HCT116 (cell line): ENCODE results near the gene FTCDNL1. TPM values are rescaled to one million over a fixed set of nuclear protein-coding genes. Genes with fewer than 3 reads are reported as not detected.

Experiments used
- ATAC-seq: fragments of 200-7000 bp; cut with Tn5 transposase; 2 replicates; pipeline ENCODE4 v1.9.1; 2020; ENCODE audit warnings: mild to moderate bottlenecking, moderate library complexity
- BruUV-seq: library from RNA; stranded (reverse); fragments of 400-500 nt; replicated peaks from 2 replicates; lab custom pipeline; 2021; lab: Mats Ljungman, UMichigan
- CTCF ChIA-PET: fragments of 300-600 bp; sonication (Branson Sonifier 250); formaldehyde crosslinking; loops from one replicate; lab custom pipeline; 2021; ENCODE audit warnings: antibody characterized with exemption; lab: Charles Lee
- POLR2A ChIA-PET: fragments of 300-600, 350-600 bp; sonication (Branson Sonifier 250); formaldehyde crosslinking; loops from one replicate; lab custom pipeline; 2021; ENCODE audit warnings: antibody characterized with exemption; lab: Charles Lee
- RAD21 ChIA-PET, 2 experiments: fragments of 300-600 bp; sonication (Branson Sonifier 250); formaldehyde crosslinking; loops; one replicate each; lab custom pipeline; 2023; ENCODE audit warnings: low total read pairs in 2 of 2; ENCODE audit not compliant: uncharacterized antibody in 2 of 2, unreplicated experiment in 2 of 2, low non-redundant PET in 1 of 2; lab: Charles Lee
- DNase-seq: peaks from one replicate; pipeline ENCODE4 v3.0.0-alpha.2; 2010; ENCODE audit warnings: low read depth, low spot score
- H2AFZ ChIP-seq: fragments of 200-600 bp; shearing (Covaris generic), sonication (generic); 2 replicates; pipeline ENCODE4 v1.6.1; 2017; ENCODE audit warnings: low read depth, mixed run types, mixed read lengths, antibody characterized with exemption, low read length; ENCODE audit not compliant: poor library complexity, severe bottlenecking
- H3K27ac ChIP-seq: 2 replicates; pipeline ENCODE4 v1.5.1; 2012; ENCODE audit warnings: low read depth, low read length
- H3K27me3 ChIP-seq: fragments of 200-600 bp; sonication (generic); 2 replicates; pipeline ENCODE4 v1.6.1; 2016; ENCODE audit warnings: mixed run types, low read length, mixed read lengths; ENCODE audit not compliant: insufficient read depth
- H3K36me3 ChIP-seq, 2 experiments: fragments of 200-500 bp in 1 of 2; fragments of 200-600 bp in 1 of 2; sonication (Bioruptor generic) in 1 of 2; sonication (generic) in 1 of 2; 2 replicates each; pipeline versions ENCODE4 v1.5.1 to v1.6.1; 2014 to 2016; ENCODE audit warnings: low read length in 2 of 2, inconsistent platforms in 1 of 2, mixed read lengths in 1 of 2, mixed run types in 1 of 2; ENCODE audit not compliant: insufficient read depth in 2 of 2, control insufficient read depth in 1 of 2
- H3K4me1 ChIP-seq, 2 experiments: fragments of 200-600 bp in 1 of 2; sonication (generic) in 1 of 2; 2 replicates each; pipeline versions ENCODE4 v1.5.1 to v1.6.1; 2012 to 2017; ENCODE audit warnings: low read length in 2 of 2, inconsistent platforms in 1 of 2, mild to moderate bottlenecking in 1 of 2, mixed read lengths in 1 of 2, mixed run types in 1 of 2, moderate library complexity in 1 of 2; ENCODE audit not compliant: insufficient read depth in 2 of 2, control insufficient read depth in 1 of 2
- H3K4me2 ChIP-seq: fragments of 200-600 bp; sonication (generic); 2 replicates; pipeline ENCODE4 v1.6.1; 2017; ENCODE audit warnings: mixed run types, low read length, mixed read lengths
- H3K4me3 ChIP-seq, 2 experiments: fragments of 200-600 bp in 1 of 2; sonication (generic) in 1 of 2; replicated peaks in 1 of 2; 2 replicates each; pipeline ENCODE4 v1.5.1; 2011 to 2016; ENCODE audit warnings: low read length in 2 of 2, control low read depth in 1 of 2, low read depth in 1 of 2, mild to moderate bottlenecking in 1 of 2, mixed read lengths in 1 of 2, mixed run types in 1 of 2
- H3K79me2 ChIP-seq: fragments of 200-600 bp; sonication (generic); 2 replicates; pipeline ENCODE4 v1.6.1; 2017; ENCODE audit warnings: mild to moderate bottlenecking, mixed run types, low read length, moderate library complexity, mixed read lengths; ENCODE audit not compliant: insufficient read depth
- H3K9ac ChIP-seq: fragments of 200-600 bp; sonication (generic); 2 replicates; pipeline ENCODE4 v1.6.1; 2016; ENCODE audit warnings: low read length, mixed read lengths
- H3K9me2 ChIP-seq: fragments of 200-600 bp; sonication (generic), shearing (Covaris generic); 2 replicates; pipeline ENCODE4 v1.6.1; 2017; ENCODE audit warnings: mixed run types, mild to moderate bottlenecking, moderate library complexity; ENCODE audit not compliant: insufficient read depth
- H3K9me3 ChIP-seq, 2 experiments: fragments of 200-500 bp in 1 of 2; fragments of 200-600 bp in 1 of 2; sonication (Bioruptor generic) in 1 of 2; sonication (generic) in 1 of 2; 2 replicates each; pipeline ENCODE4 v1.6.1; 2014 to 2017; ENCODE audit warnings: low read length in 2 of 2, mixed read lengths in 2 of 2, inconsistent platforms in 1 of 2, low read depth in 1 of 2, mild to moderate bottlenecking in 1 of 2, mixed run types in 1 of 2, moderate library complexity in 1 of 2; ENCODE audit not compliant: control insufficient read depth in 1 of 2, insufficient read depth in 1 of 2
- H4K20me1 ChIP-seq: fragments of 200-600 bp; sonication (generic), shearing (Covaris generic); 2 replicates; pipeline ENCODE4 v1.6.1; 2017; ENCODE audit warnings: mixed run types, mild to moderate bottlenecking, moderate library complexity; ENCODE audit not compliant: insufficient read depth
- CBX3 ChIP-seq: IDR thresholded peaks from 2 replicates; pipeline ENCODE4 v1.6.1; 2012; ENCODE audit warnings: low read depth
- CEBPB ChIP-seq: IDR thresholded peaks from 2 replicates; pipeline ENCODE4 v1.6.1; 2012; ENCODE audit warnings: low read depth
- EGR1 ChIP-seq: IDR thresholded peaks from 2 replicates; pipeline ENCODE4 v1.6.1; 2012; ENCODE audit warnings: low read depth
- ELF1 ChIP-seq: IDR thresholded peaks from 2 replicates; pipeline ENCODE4 v1.6.1; 2012; ENCODE audit warnings: low read depth, borderline replicate concordance
- EZH2 ChIP-seq: fragments of 200-600 bp; sonication (generic); IDR thresholded peaks from 2 replicates; pipeline ENCODE4 v1.6.1; 2017; ENCODE audit warnings: antibody characterized with exemption, mixed run types
- JUND ChIP-seq: IDR thresholded peaks from 2 replicates; pipeline ENCODE4 v1.6.1; 2012
- POLR2AphosphoS5 ChIP-seq: IDR thresholded peaks from 2 replicates; pipeline ENCODE4 v1.6.1; 2011; ENCODE audit warnings: mild to moderate bottlenecking, low read depth, low read length, moderate library complexity
- RAD21 ChIP-seq: IDR thresholded peaks from 2 replicates; pipeline ENCODE4 v1.6.1; 2012; ENCODE audit warnings: low read depth, mild to moderate bottlenecking
- SIN3A ChIP-seq: IDR thresholded peaks from 2 replicates; pipeline ENCODE4 v1.6.1; 2012; ENCODE audit warnings: low read depth
- SP1 ChIP-seq: IDR thresholded peaks from 2 replicates; pipeline ENCODE4 v1.6.1; 2012; ENCODE audit warnings: low read depth
- SRF ChIP-seq: IDR thresholded peaks from 2 replicates; pipeline ENCODE4 v1.6.1; 2012; ENCODE audit warnings: low read depth
- TCF7L2 ChIP-seq: IDR thresholded peaks from 2 replicates; pipeline ENCODE4 v1.7.0; 2011; ENCODE audit warnings: borderline replicate concordance, inconsistent platforms; ENCODE audit not compliant: insufficient read depth, insufficient read length; ENCODE audit errors: extremely low read depth
- YY1 ChIP-seq: IDR thresholded peaks from 2 replicates; pipeline ENCODE4 v1.6.1; 2011; ENCODE audit warnings: low read length, low read depth, moderate library complexity, mild to moderate bottlenecking; ENCODE audit not compliant: insufficient replicate concordance; ENCODE audit errors: extremely low read depth
- ZFX ChIP-seq: fragments of 450-650 bp; IDR thresholded peaks from 2 replicates; pipeline ENCODE4 v1.6.1; 2017
- intact Hi-C: fragments of 100-400 bp; cut with micrococcal nuclease; formaldehyde crosslinking; loops from 2 replicates; pipeline ENCODE4 v1.10.0; 2022
- total RNA-seq: library from RNA; stranded (reverse); gene quantifications from one replicate; pipeline ENCODE4 v1.2.1, GENCODE V29; 2021; ENCODE audit not compliant: unreplicated experiment
- TF ChIP-seq, protein P1 (sequence below): IDR thresholded peaks from 2 replicates; pipeline ENCODE4 v1.6.1; 2011; ENCODE audit warnings: mild to moderate bottlenecking, low read length, moderate library complexity; ENCODE audit not compliant: insufficient replicate concordance; ENCODE audit errors: extremely low read depth
- TF ChIP-seq, protein P2 (sequence below): IDR thresholded peaks from 2 replicates; pipeline ENCODE4 v1.6.1; 2012
- TF ChIP-seq, protein P3 (sequence below): IDR thresholded peaks from 2 replicates; pipeline ENCODE4 v1.6.1; 2012
- TF ChIP-seq, protein P4 (sequence below): IDR thresholded peaks from 2 replicates; pipeline ENCODE4 v1.6.1; 2012; ENCODE audit warnings: low read depth

The FTCDNL1 gene
- total RNA-seq, 1 experiment from 2014 or later = 2.6 TPM

DNA sequence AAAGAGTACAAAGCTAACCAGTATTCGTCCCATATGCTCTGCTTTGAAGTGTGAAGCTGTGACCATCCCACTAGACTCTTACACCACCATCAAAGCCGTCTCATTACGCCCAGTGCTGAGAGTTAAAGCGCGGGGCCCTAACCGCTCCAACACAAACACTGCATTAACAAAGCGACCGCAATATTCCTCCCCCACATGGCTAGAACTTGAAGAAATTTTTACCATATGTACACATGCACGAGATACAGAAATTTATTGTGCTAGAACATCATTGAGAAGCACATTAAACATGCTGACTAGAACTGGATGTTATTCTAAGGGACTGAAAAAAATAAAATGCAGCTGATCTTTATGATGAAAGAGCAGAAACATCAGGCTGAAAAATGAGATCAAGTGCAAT, 20.5 kb downstream of the FTCDNL1 start:
- Histone ChIP-seq H3K4me2 (no peak overlapping the region), H3K4me3 (no peak overlapping the region), H3K36me3 (no peaks in the 10 kb centered on the region), H3K4me1 (no peaks in the 10 kb centered on the region), H3K27me3 (no peaks in the 10 kb centered on the region), H3K9me2 (no peaks in the 10 kb centered on the region), H2AFZ (no peak overlapping the region), H3K9me3 (no peaks in the 10 kb centered on the region), H4K20me1 (no peaks in the 10 kb centered on the region), H3K79me2 (no peaks in the 10 kb centered on the region), H3K9ac (no peak overlapping the region), H3K27ac (no peak overlapping the region)
- POLR2A ChIA-PET = no interaction called here
- CTCF ChIA-PET = no interaction called here
- ATAC-seq (no peak), DNase-seq (no peak)
- intact Hi-C loops = no loop called here
- TF ChIP-seq CBX3 (no peak), SRF (no peak), POLR2AphosphoS5 (no peak), CEBPB (no peak), JUND (no peak), ELF1 (no peak), SP1 (no peak), TCF7L2 (no peak), RAD21 (no peak), EGR1 (no peak), YY1 (no peak), ZFX (no peak), SIN3A (no peak), EZH2 (no peak)
- TF ChIP-seq, protein P1, sequence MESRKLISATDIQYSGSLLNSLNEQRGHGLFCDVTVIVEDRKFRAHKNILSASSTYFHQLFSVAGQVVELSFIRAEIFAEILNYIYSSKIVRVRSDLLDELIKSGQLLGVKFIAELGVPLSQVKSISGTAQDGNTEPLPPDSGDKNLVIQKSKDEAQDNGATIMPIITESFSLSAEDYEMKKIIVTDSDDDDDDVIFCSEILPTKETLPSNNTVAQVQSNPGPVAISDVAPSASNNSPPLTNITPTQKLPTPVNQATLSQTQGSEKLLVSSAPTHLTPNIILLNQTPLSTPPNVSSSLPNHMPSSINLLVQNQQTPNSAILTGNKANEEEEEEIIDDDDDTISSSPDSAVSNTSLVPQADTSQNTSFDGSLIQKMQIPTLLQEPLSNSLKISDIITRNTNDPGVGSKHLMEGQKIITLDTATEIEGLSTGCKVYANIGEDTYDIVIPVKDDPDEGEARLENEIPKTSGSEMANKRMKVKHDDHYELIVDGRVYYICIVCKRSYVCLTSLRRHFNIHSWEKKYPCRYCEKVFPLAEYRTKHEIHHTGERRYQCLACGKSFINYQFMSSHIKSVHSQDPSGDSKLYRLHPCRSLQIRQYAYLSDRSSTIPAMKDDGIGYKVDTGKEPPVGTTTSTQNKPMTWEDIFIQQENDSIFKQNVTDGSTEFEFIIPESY = no peak
- TF ChIP-seq, protein P2, sequence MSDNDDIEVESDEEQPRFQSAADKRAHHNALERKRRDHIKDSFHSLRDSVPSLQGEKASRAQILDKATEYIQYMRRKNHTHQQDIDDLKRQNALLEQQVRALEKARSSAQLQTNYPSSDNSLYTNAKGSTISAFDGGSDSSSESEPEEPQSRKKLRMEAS = no peak
- TF ChIP-seq, protein P3, sequence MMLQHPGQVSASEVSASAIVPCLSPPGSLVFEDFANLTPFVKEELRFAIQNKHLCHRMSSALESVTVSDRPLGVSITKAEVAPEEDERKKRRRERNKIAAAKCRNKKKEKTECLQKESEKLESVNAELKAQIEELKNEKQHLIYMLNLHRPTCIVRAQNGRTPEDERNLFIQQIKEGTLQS = no peak
- TF ChIP-seq, protein P4, sequence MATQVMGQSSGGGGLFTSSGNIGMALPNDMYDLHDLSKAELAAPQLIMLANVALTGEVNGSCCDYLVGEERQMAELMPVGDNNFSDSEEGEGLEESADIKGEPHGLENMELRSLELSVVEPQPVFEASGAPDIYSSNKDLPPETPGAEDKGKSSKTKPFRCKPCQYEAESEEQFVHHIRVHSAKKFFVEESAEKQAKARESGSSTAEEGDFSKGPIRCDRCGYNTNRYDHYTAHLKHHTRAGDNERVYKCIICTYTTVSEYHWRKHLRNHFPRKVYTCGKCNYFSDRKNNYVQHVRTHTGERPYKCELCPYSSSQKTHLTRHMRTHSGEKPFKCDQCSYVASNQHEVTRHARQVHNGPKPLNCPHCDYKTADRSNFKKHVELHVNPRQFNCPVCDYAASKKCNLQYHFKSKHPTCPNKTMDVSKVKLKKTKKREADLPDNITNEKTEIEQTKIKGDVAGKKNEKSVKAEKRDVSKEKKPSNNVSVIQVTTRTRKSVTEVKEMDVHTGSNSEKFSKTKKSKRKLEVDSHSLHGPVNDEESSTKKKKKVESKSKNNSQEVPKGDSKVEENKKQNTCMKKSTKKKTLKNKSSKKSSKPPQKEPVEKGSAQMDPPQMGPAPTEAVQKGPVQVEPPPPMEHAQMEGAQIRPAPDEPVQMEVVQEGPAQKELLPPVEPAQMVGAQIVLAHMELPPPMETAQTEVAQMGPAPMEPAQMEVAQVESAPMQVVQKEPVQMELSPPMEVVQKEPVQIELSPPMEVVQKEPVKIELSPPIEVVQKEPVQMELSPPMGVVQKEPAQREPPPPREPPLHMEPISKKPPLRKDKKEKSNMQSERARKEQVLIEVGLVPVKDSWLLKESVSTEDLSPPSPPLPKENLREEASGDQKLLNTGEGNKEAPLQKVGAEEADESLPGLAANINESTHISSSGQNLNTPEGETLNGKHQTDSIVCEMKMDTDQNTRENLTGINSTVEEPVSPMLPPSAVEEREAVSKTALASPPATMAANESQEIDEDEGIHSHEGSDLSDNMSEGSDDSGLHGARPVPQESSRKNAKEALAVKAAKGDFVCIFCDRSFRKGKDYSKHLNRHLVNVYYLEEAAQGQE = no peak
- RAD21 ChIA-PET = no interaction called here
- no TSS peak for BruUV-seq
